ENCODE measurements around the gene SIX1.
A peak's percentile ranks its signal among the peaks of the same experiment; 100 is the strongest.

SIX1 gene

GRCh38 chr14:60655898-60656685 is 6.8 kb upstream of the SIX1 start:
- no peak for DNase-seq (ENCODE audit: low spot score)
- FAIRE-seq, result peak; percentile 81

- no peak for FAIRE-seq
Measured at GRCh38 chr14:60655119-60655897, 6.0 kb upstream of the SIX1 start.

GRCh38 chr14:60654334-60654821 is 5.1 kb upstream of the SIX1 start:
- FAIRE-seq (peak; percentile 23), DNase-seq (ENCODE audit: low spot score) (no peak)

More at GRCh38 chr14:60655119-60655897, 6.0 kb upstream of the SIX1 start:
- DNase-seq (ENCODE audit: low spot score), result no peak

- FAIRE-seq, result no peak
- no peak for DNase-seq (ENCODE audit: low spot score)
Measured at GRCh38 chr14:60653701-60654161, 4.5 kb upstream of the SIX1 start.

GRCh38 chr14:60652674-60653651 is 3.7 kb upstream of the SIX1 start:
- FAIRE-seq (no peak), DNase-seq (ENCODE audit: low spot score) (no peak)

- FAIRE-seq (peak; percentile 63), DNase-seq (ENCODE audit: low spot score) (no peak)
Measured at GRCh38 chr14:60651796-60652673, 2.8 kb upstream of the SIX1 start.

GRCh38 chr14:60651086-60651795 is 2.0 kb upstream of the SIX1 start:
- FAIRE-seq (no peak), DNase-seq (ENCODE audit: low spot score) (no peak)

GRCh38 chr14:60650373-60650961 is 1.2 kb upstream of the SIX1 start:
- DNase-seq (ENCODE audit: low spot score) (no peak), FAIRE-seq (peak; percentile 40)

GRCh38 chr14:60649875-60650372 is 647 bp upstream of the SIX1 start:
- FAIRE-seq, result no peak
- DNase-seq (ENCODE audit: low spot score), result peak; percentile 63

- FAIRE-seq (peak; percentile 52), DNase-seq (ENCODE audit: low spot score) (peak; percentile 79)
Measured at GRCh38 chr14:60648249-60648933, 886 bp downstream of the SIX1 start.

GRCh38 chr14:60647837-60648248 is 1.4 kb downstream of the SIX1 start:
- DNase-seq (ENCODE audit: low spot score), result no peak
- no peak for FAIRE-seq

- peak; percentile 78 for DNase-seq (ENCODE audit: low spot score)
- peak; percentile 89 for FAIRE-seq
Measured at GRCh38 chr14:60647081-60647836, 2.0 kb downstream of the SIX1 start.

- DNase-seq (ENCODE audit: low spot score), result no peak
Measured at GRCh38 chr14:60646226-60646818, 3.0 kb downstream of the SIX1 start.

GRCh38 chr14:60645126-60645741 is 4.0 kb downstream of the SIX1 start:
- FAIRE-seq, result no peak
- no peak for DNase-seq (ENCODE audit: low spot score)

More at GRCh38 chr14:60646226-60646818, 3.0 kb downstream of the SIX1 start:
- no peak for FAIRE-seq

- no peak for FAIRE-seq
- no peak for DNase-seq (ENCODE audit: low spot score)
Measured at GRCh38 chr14:60644666-60645065, 4.6 kb downstream of the SIX1 start.

- FAIRE-seq (no peak), DNase-seq (ENCODE audit: low spot score) (no peak)
Measured at GRCh38 chr14:60643463-60644314, 5.6 kb downstream of the SIX1 start.
